K562 (cell line): ENCODE data around the gene MPND. TPM values are rescaled to one million over a fixed set of nuclear protein-coding genes. Genes with fewer than 3 reads are reported as not detected.
A peak's percentile ranks its signal among the peaks of the same experiment; 100 is the strongest.

Experiments used
- BCLAF1 ChIP-seq, 2 experiments: fragments of 450-650 bp in 1 of 2; IDR thresholded peaks; 2 replicates each; pipeline ENCODE4 v1.6.1; 2011 to 2017; ENCODE audit warnings: low read depth in 2 of 2, antibody characterized with exemption in 1 of 2, borderline replicate concordance in 1 of 2, low read length in 1 of 2, mild to moderate bottlenecking in 1 of 2, mixed read lengths in 1 of 2; ENCODE audit not compliant: control insufficient read depth in 1 of 2
- CBFA2T2 ChIP-seq: fragments of 450-650 bp; conservative IDR thresholded peaks from 2 replicates; pipeline ENCODE4 v1.6.1; 2017; ENCODE audit warnings: mild to moderate bottlenecking
- GTF2A2 ChIP-seq: IDR thresholded peaks from 2 replicates; pipeline ENCODE4 v1.6.1; 2016; ENCODE audit warnings: mild to moderate bottlenecking, missing genetic modification characterization, missing compliant biosample characterization
- IFI16 ChIP-seq: fragments of 250-450 bp; sonication (Bioruptor Pico); IDR thresholded peaks from 2 replicates; pipeline ENCODE4 v2.1.2; 2022; ENCODE audit warnings: mild to moderate bottlenecking, inconsistent platforms
- POLR2G ChIP-seq: fragments of 200-400 bp; formaldehyde crosslinking; IDR thresholded peaks from 2 replicates; pipeline ENCODE4 v1.6.1; 2017; ENCODE audit warnings: low read depth, mild to moderate bottlenecking, antibody characterized with exemption, low read length, moderate library complexity
- SMAD1 ChIP-seq: fragments of 150-350 bp; IDR thresholded peaks from 2 replicates; pipeline ENCODE4 v1.6.1; 2014; ENCODE audit warnings: low read length, low read depth; ENCODE audit not compliant: partially characterized antibody
- ZNF347 ChIP-seq: fragments of 450-650 bp; formaldehyde crosslinking; IDR thresholded peaks from 2 replicates; pipeline ENCODE4 v1.4.0; 2020; ENCODE audit warnings: low read depth, mild to moderate bottlenecking, moderate library complexity
- polyA plus RNA-seq, 8 experiments: library from polyadenylated mRNA; depleted of rRNA in 4 of 8; stranded (reverse) in 5 of 8; unstranded in 3 of 8; fragments of >200 nt; fragmentation: Nextera tagmentation in 2 of 8; fragmentation: Illumina TruSeq in 1 of 8; extraction: Ambion mirVana in 2 of 8; extraction: Trizol in 1 of 8; gene quantifications; 2 replicates each; pipeline versions ENCODE4 v1.2.1 to v1.2.3, GENCODE V29; 2011 to 2014; ENCODE audit warnings: inconsistent platforms in 1 of 8, missing spikeins in 1 of 8
- total RNA-seq, 7 experiments: library from RNA; depleted of rRNA in 6 of 7; stranded (reverse); fragments of >200 nt in 6 of 7; fragmentation: Illumina TruSeq in 2 of 7; extraction: Trizol in 2 of 7; gene quantifications; 2 replicates each; pipeline versions ENCODE4 v1.2.1 to v1.2.3, GENCODE V29; 2011 to 2021; ENCODE audit warnings: low replicate concordance in 1 of 7
- TF ChIP-seq, protein P1 (sequence below): fragments of 200-800 bp; sonication (Bioruptor generic); IDR thresholded peaks from 2 replicates; pipeline ENCODE4 v1.6.1; 2016; ENCODE audit warnings: missing genetic modification characterization, missing compliant biosample characterization
- TF ChIP-seq, protein P2 (sequence below): sonication (generic); formaldehyde crosslinking; IDR thresholded peaks from 2 replicates; pipeline ENCODE4 v1.8.0; 2022; ENCODE audit warnings: mild to moderate bottlenecking, missing genetic modification reagents
- TF ChIP-seq, protein P3 (sequence below): sonication (generic); formaldehyde crosslinking; IDR thresholded peaks from 2 replicates; pipeline ENCODE4 v1.8.0; 2022; ENCODE audit warnings: mild to moderate bottlenecking, missing genetic modification reagents

The MPND gene
- total and polyA plus RNA-seq, 9 of the 15 experiments (the other 6 are each of a cell fraction or from before 2014, with no cell fraction given) = 0.25 to 14.0 (median 3.9) TPM

DNA sequence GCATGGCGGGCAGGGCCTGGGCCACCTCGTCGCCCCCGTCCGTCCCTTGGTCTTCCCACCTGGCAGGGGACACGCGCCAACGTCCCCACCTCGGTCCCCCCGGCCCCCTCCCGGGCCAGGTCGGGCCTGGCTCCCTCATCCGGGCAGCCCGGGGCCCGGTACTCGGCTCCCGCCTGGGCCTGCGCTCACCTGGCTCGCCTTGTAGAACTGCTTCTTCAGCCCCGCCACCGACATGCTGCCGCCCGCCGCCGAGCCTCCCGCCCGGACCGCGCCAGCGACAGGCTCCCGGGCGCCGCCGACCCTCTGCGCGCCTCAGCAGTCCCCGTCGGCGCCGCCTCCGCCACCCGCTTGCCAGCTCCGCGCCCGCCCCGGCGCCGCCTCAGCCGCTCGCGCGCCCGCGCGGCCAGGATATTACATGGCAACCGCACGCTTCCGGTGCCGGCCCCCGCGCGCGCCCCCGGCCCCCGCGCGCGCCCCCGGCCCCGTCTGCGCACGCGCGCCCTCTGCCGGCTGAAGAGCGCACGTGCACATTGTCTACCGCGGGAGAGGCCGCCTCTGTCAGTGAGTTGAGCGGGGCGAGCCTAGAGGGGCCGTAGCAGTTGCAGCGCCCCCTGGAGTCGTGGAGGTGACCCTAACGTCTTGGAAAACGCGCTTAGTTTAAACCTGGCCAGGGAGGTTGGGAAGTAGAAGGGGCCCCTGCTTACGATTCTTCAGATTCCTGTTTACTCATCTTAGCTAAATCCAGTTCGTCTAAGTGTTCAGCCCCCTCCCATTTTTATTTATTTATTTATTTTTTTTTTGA is 57.0 kb downstream of the MPND start, which contains the start of gene SH3GL1 (continued):
- TF ChIP-seq, protein P1, sequence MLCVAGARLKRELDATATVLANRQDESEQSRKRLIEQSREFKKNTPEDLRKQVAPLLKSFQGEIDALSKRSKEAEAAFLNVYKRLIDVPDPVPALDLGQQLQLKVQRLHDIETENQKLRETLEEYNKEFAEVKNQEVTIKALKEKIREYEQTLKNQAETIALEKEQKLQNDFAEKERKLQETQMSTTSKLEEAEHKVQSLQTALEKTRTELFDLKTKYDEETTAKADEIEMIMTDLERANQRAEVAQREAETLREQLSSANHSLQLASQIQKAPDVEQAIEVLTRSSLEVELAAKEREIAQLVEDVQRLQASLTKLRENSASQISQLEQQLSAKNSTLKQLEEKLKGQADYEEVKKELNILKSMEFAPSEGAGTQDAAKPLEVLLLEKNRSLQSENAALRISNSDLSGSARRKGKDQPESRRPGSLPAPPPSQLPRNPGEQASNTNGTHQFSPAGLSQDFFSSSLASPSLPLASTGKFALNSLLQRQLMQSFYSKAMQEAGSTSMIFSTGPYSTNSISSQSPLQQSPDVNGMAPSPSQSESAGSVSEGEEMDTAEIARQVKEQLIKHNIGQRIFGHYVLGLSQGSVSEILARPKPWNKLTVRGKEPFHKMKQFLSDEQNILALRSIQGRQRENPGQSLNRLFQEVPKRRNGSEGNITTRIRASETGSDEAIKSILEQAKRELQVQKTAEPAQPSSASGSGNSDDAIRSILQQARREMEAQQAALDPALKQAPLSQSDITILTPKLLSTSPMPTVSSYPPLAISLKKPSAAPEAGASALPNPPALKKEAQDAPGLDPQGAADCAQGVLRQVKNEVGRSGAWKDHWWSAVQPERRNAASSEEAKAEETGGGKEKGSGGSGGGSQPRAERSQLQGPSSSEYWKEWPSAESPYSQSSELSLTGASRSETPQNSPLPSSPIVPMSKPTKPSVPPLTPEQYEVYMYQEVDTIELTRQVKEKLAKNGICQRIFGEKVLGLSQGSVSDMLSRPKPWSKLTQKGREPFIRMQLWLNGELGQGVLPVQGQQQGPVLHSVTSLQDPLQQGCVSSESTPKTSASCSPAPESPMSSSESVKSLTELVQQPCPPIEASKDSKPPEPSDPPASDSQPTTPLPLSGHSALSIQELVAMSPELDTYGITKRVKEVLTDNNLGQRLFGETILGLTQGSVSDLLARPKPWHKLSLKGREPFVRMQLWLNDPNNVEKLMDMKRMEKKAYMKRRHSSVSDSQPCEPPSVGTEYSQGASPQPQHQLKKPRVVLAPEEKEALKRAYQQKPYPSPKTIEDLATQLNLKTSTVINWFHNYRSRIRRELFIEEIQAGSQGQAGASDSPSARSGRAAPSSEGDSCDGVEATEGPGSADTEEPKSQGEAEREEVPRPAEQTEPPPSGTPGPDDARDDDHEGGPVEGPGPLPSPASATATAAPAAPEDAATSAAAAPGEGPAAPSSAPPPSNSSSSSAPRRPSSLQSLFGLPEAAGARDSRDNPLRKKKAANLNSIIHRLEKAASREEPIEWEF (CRISPR knock-in tag) = peak; percentile 75; the same call in 1 of the 2 replicates
- TF ChIP-seq, protein P2, sequence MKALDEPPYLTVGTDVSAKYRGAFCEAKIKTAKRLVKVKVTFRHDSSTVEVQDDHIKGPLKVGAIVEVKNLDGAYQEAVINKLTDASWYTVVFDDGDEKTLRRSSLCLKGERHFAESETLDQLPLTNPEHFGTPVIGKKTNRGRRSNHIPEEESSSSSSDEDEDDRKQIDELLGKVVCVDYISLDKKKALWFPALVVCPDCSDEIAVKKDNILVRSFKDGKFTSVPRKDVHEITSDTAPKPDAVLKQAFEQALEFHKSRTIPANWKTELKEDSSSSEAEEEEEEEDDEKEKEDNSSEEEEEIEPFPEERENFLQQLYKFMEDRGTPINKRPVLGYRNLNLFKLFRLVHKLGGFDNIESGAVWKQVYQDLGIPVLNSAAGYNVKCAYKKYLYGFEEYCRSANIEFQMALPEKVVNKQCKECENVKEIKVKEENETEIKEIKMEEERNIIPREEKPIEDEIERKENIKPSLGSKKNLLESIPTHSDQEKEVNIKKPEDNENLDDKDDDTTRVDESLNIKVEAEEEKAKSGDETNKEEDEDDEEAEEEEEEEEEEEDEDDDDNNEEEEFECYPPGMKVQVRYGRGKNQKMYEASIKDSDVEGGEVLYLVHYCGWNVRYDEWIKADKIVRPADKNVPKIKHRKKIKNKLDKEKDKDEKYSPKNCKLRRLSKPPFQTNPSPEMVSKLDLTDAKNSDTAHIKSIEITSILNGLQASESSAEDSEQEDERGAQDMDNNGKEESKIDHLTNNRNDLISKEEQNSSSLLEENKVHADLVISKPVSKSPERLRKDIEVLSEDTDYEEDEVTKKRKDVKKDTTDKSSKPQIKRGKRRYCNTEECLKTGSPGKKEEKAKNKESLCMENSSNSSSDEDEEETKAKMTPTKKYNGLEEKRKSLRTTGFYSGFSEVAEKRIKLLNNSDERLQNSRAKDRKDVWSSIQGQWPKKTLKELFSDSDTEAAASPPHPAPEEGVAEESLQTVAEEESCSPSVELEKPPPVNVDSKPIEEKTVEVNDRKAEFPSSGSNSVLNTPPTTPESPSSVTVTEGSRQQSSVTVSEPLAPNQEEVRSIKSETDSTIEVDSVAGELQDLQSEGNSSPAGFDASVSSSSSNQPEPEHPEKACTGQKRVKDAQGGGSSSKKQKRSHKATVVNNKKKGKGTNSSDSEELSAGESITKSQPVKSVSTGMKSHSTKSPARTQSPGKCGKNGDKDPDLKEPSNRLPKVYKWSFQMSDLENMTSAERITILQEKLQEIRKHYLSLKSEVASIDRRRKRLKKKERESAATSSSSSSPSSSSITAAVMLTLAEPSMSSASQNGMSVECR (CRISPR knock-in tag) = peak; percentile 88
- TF ChIP-seq ZNF347 (CRISPR knock-in tag) = no peak
- no peak for TF ChIP-seq GTF2A2 (tag)
- no peak for TF ChIP-seq CBFA2T2
- TF ChIP-seq IFI16 (CRISPR knock-in tag) = no peak
- TF ChIP-seq, protein P3, sequence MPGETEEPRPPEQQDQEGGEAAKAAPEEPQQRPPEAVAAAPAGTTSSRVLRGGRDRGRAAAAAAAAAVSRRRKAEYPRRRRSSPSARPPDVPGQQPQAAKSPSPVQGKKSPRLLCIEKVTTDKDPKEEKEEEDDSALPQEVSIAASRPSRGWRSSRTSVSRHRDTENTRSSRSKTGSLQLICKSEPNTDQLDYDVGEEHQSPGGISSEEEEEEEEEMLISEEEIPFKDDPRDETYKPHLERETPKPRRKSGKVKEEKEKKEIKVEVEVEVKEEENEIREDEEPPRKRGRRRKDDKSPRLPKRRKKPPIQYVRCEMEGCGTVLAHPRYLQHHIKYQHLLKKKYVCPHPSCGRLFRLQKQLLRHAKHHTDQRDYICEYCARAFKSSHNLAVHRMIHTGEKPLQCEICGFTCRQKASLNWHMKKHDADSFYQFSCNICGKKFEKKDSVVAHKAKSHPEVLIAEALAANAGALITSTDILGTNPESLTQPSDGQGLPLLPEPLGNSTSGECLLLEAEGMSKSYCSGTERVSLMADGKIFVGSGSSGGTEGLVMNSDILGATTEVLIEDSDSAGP (CRISPR knock-in tag) = no peak
- peak; percentile 86 for TF ChIP-seq POLR2G
- TF ChIP-seq SMAD1 = no peak
- TF ChIP-seq BCLAF1 (IDR thresholded peaks at IDR 0.05; ENCODE audit: borderline replicate concordance in 1 of 2, control insufficient read depth in 1 of 2, low read depth in 2 of 2, low read length in 1 of 2) = peak in 1 of 2 experiments; percentile 85; a peak in 1 of 4 replicates
